ENCODE data around the gene MYH16. TPM values are rescaled to one million over a fixed set of nuclear protein-coding genes. Genes with fewer than 3 reads are reported as not detected.
"Not testable (repeated sequence)": the region's sequence is repeated elsewhere in the genome, so short reads cannot be mapped to it uniquely, and the experiment has no call there.

The MYH16 gene
- total and polyA plus RNA-seq, 9 donors: not detected

DNA sequence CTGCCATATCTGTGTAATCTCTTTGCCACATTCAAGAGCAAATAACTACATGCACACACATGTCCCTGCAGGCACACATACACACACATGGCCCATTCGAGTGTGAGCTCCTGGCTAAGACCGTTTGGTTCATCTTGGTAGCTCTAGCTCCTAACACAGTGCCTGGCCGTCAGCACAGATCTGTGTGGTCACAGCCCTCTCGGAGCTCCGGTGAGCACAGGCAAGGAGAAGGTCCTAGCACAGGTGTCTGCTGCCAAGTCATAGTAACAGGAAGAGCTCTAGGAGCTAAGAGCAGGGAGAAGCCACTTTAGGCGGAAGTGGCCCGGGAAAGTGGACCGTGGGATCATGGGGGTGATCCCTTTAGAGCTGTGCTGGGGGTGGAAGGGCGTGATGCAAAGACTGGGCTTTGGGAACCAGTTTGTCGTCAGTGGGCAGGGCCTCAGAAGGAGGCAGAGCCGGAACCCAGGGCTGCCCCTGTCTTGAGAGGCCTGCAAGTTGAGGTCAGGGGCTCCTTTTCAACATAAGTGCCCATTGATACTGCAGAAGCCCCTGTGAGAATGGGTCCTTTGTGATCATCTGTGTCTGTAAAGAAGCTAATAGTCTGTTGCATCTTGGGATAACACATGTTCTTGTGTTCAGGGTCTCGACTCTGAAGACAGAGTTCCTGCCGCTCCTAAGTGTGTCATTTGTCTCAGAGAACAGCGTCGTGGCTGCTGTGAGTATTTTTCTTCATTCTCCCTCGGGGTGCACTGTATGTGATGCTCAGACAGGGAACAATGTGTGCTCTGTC, 85.3 kb downstream of the MYH16 start:
- Histone ChIP-seq H3K36me3 (no peaks in the 10 kb centered on the region), H3K4me3 (no peak overlapping the region), H3K9me3 (no peaks in the 10 kb centered on the region), H3K27me3 (no peaks in the 10 kb centered on the region), H3K27ac (no peak overlapping the region), H3K4me1 (ENCODE audit: insufficient read depth) (no peaks in the 10 kb centered on the region)
- DNase-seq: peak in 1 of 5 donors; percentile 21
- 91% methylated on average over 16 of the region's 16 CpGs for WGBS, 3 donors
- TF ChIP-seq EP300 (IDR thresholded peaks at IDR 0.05) (no peak), POLR2A (IDR thresholded peaks at IDR 0.05) (no peak)
- TF ChIP-seq, protein P1, sequence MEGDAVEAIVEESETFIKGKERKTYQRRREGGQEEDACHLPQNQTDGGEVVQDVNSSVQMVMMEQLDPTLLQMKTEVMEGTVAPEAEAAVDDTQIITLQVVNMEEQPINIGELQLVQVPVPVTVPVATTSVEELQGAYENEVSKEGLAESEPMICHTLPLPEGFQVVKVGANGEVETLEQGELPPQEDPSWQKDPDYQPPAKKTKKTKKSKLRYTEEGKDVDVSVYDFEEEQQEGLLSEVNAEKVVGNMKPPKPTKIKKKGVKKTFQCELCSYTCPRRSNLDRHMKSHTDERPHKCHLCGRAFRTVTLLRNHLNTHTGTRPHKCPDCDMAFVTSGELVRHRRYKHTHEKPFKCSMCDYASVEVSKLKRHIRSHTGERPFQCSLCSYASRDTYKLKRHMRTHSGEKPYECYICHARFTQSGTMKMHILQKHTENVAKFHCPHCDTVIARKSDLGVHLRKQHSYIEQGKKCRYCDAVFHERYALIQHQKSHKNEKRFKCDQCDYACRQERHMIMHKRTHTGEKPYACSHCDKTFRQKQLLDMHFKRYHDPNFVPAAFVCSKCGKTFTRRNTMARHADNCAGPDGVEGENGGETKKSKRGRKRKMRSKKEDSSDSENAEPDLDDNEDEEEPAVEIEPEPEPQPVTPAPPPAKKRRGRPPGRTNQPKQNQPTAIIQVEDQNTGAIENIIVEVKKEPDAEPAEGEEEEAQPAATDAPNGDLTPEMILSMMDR (IDR thresholded peaks at IDR 0.05): no peak
- intact Hi-C loops (cut with DNase I): no loop called here

DNA sequence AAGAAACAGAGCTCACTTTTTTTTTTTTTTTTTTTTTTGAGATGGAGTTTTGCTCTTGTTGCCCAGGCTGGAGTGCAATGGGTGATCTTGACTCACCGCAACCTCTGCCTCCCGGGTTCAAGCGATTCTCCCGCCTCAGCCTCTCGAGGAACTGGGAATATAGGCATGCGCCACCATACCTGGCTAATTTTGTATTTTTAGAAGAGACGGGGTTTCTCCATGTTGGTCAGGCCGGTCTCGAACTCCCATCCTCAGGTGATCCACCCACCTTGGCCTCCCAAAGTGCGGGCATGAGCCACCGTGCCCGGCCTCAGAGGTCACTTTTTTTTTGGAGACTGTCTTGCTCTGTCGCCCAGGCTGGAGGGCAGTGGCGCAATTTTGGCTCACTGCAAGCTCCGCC, 85.9 kb downstream of the MYH16 start:
- H3K9me3 ChIP-seq; H3K4me1 ChIP-seq (ENCODE audit: insufficient read depth); H3K36me3 ChIP-seq; H3K27ac ChIP-seq; H3K4me3 ChIP-seq; H3K27me3 ChIP-seq; intact Hi-C loops (cut with DNase I): not testable (repeated sequence)
- DNase-seq: peak in 1 of 5 donors; percentile 20
- 93 to 95% (median 93%) methylated on average over 15 of the region's 15 CpGs for WGBS, 3 donors

DNA sequence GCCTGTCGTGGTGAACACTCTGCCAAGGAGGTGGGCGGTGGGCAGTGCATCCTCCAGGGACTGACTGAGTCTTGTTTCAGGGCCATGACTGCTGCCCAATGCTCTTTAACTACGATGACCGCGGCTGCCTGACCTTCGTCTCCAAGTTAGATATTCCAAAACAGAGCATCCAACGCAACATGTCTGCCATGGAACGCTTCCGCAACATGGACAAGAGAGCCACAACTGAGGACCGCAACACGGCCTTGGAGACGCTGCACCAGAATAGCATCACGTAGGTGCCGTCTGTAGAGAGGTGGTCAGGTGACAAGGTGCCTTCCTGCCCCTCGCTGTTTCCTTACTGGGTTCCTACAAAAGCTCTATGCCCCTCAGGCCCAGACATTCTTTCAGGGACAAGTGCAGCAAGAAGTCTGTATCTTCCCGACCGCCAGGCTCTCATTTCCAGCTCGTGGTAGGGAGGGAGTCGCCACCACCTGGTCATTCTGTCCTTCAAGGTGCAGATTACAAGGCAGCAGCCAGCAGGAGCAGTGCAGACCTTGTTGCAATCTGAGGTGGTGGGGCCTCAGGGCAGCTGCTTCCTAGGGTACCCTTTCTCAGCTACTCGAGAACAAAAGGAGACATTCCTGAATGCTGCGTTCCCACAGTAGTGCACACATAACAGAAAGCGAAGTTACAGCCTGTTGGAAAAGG, 87.0 kb downstream of the MYH16 start:
- Histone ChIP-seq H3K27me3 (no peaks in the 10 kb centered on the region), H3K4me3 (no peak overlapping the region), H3K9me3 (no peaks in the 10 kb centered on the region), H3K36me3 (no peaks in the 10 kb centered on the region), H3K4me1 (ENCODE audit: insufficient read depth) (no peaks in the 10 kb centered on the region), H3K27ac (no peak overlapping the region)
- peak in 1 of 5 donors; percentile 20 for DNase-seq
- intact Hi-C loops (cut with DNase I): no loop called here
- 77 to 86% (median 84%) methylated on average over 22 of the region's 22 CpGs for WGBS, 3 donors
- TF ChIP-seq POLR2A (IDR thresholded peaks at IDR 0.05): no peak
- TF ChIP-seq, protein P1 (IDR thresholded peaks at IDR 0.05): no peak
- TF ChIP-seq EP300 (IDR thresholded peaks at IDR 0.05): no peak

Other genes starting within 250 kb of the MYH16 start
- gene SMURF1, start 128.7 kb upstream of the MYH16 start, total RNA-seq: 10 to 100 TPM; 21.9 to 40.3 (median 29.2) TPM
- gene SMURF1, start 128.7 kb upstream of the MYH16 start, polyA plus RNA-seq: 10 to 100 TPM; 15.1 to 22.9 TPM
- gene KPNA7, start 64.7 kb upstream of the MYH16 start, total RNA-seq: not detected
- gene KPNA7, start 64.7 kb upstream of the MYH16 start, polyA plus RNA-seq: 1 to 10 TPM in 1 of 2 donors, under 1 TPM in 1; 0.10 to 1.1 TPM
- gene ARPC1A, start 53.1 kb downstream of the MYH16 start, total RNA-seq: 100 to 1,000 TPM in 5 of 7 donors, 10 to 100 TPM in 2; 83.7 to 134 (median 112) TPM
- gene ARPC1A, start 53.1 kb downstream of the MYH16 start, polyA plus RNA-seq: 100 to 1,000 TPM in 1 of 2 donors, 10 to 100 TPM in 1; 98.1 to 138 TPM
- 10 to 100 TPM; 24.2 to 82.5 (median 42.9) TPM for gene ARPC1B, start 101.9 kb downstream of the MYH16 start, total RNA-seq
- gene ARPC1B, start 101.9 kb downstream of the MYH16 start, polyA plus RNA-seq: 10 to 100 TPM; 63.4 to 77.9 TPM
- 10 to 100 TPM; 31.1 to 90.0 (median 83.9) TPM for gene PDAP1, start 135.8 kb downstream of the MYH16 start, total RNA-seq
- 100 to 1,000 TPM in 1 of 2 donors, 10 to 100 TPM in 1; 81.5 to 155 TPM for gene PDAP1, start 135.8 kb downstream of the MYH16 start, polyA plus RNA-seq
- gene BUD31, start 136.1 kb downstream of the MYH16 start, total RNA-seq: 10 to 100 TPM; 44.4 to 96.4 (median 53.4) TPM
- gene BUD31, start 136.1 kb downstream of the MYH16 start, polyA plus RNA-seq: 100 to 1,000 TPM in 1 of 2 donors, 10 to 100 TPM in 1; 75.6 to 157 TPM
- gene PTCD1, start 166.0 kb downstream of the MYH16 start, total RNA-seq: 1 to 10 TPM; 3.9 to 8.3 (median 7.3) TPM
- 1 to 10 TPM; 3.5 to 7.5 TPM for gene PTCD1, start 166.0 kb downstream of the MYH16 start, polyA plus RNA-seq
- gene CPSF4, start 166.1 kb downstream of the MYH16 start, total RNA-seq: 10 to 100 TPM; 12.1 to 40.9 (median 32.9) TPM
- gene CPSF4, start 166.1 kb downstream of the MYH16 start, polyA plus RNA-seq: 10 to 100 TPM; 10.7 to 36.4 TPM
- gene ATP5MF, start 193.3 kb downstream of the MYH16 start, total RNA-seq: 100 to 1,000 TPM; 122 to 415 (median 142) TPM
- gene ATP5MF, start 193.3 kb downstream of the MYH16 start, polyA plus RNA-seq: 100 to 1,000 TPM; 418 to 456 TPM
- 10 to 100 TPM in 4 of 7 donors, 1 to 10 TPM in 3; 4.4 to 10.6 (median 10.1) TPM for gene ZNF789, start 200.1 kb downstream of the MYH16 start, total RNA-seq
- 10 to 100 TPM in 1 of 2 donors, 1 to 10 TPM in 1; 6.7 to 15.8 TPM for gene ZNF789, start 200.1 kb downstream of the MYH16 start, polyA plus RNA-seq
- gene ZNF394, start 227.4 kb downstream of the MYH16 start, total RNA-seq: 10 to 100 TPM; 29.5 to 43.8 (median 36.7) TPM
- 10 to 100 TPM; 19.2 to 23.1 TPM for gene ZNF394, start 227.4 kb downstream of the MYH16 start, polyA plus RNA-seq
- 10 to 100 TPM in 1 of 7 donors, 1 to 10 TPM in 6; 5.4 to 12.1 (median 8.6) TPM for gene ZKSCAN5, start 231.8 kb downstream of the MYH16 start, total RNA-seq
- 10 to 100 TPM in 1 of 2 donors, 1 to 10 TPM in 1; 5.2 to 10.5 TPM for gene ZKSCAN5, start 231.8 kb downstream of the MYH16 start, polyA plus RNA-seq